Activated CD4-positive, alpha-beta T cell treated with anti-CD3 and anti-CD28 coated beads for 48 hours (primary cell): Measurements from ENCODE around the gene KAT6B.
A peak's percentile ranks its signal among the peaks of the same experiment; 100 is the strongest.
"Not testable (repeated sequence)": the region's sequence is repeated elsewhere in the genome, so short reads cannot be mapped to it uniquely, and the experiment has no call there.

Experiments
- DNase-seq: peaks from one replicate; pipeline ENCODE4 v3.0.0-alpha.2; 2020

KAT6B gene

DNA sequence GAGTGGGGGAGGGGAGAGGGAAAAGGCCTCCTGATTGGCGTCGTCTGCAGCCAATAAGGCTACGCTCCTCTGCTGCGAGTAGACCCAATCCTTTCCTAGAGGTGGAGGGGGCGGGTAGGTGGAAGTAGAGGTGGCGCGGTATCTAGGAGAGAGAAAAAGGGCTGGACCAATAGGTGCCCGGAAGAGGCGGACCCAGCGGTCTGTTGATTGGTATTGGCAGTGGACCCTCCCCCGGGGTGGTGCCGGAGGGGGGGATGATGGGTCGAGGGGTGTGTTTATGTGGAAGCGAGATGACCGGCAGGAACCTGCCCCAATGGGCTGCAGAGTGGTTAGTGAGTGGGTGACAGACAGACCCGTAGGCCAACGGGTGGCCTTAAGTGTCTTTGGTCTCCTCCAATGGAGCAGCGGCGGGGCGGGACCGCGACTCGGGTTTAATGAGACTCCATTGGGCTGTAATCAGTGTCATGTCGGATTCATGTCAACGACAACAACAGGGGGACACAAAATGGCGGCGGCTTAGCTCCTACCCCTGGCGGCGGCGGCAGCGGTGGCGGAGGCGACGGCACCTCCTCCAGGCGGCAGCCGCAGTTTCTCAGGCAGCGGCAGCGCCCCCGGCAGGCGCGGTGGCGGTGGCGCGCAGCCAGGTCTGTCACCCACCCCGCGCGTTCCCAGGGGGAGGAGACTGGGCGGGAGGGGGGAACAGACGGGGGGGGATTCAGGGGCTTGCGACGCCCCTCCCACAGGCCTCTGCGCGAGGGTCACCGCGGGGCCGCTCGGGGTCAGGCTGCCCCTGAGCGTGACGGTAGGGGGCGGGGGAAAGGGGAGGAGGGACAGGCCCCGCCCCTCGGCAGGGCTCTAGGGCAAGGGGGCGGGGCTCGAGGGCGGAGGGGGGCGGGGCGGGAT, at the start of gene KAT6B:
TSS of gene KAT6B (plus strand) at position 459 of the 903 bp plus-strand sequence. CDS start 16,258 bp downstream, outside the sequence.
- peak; percentile 100 for DNase-seq

DNA sequence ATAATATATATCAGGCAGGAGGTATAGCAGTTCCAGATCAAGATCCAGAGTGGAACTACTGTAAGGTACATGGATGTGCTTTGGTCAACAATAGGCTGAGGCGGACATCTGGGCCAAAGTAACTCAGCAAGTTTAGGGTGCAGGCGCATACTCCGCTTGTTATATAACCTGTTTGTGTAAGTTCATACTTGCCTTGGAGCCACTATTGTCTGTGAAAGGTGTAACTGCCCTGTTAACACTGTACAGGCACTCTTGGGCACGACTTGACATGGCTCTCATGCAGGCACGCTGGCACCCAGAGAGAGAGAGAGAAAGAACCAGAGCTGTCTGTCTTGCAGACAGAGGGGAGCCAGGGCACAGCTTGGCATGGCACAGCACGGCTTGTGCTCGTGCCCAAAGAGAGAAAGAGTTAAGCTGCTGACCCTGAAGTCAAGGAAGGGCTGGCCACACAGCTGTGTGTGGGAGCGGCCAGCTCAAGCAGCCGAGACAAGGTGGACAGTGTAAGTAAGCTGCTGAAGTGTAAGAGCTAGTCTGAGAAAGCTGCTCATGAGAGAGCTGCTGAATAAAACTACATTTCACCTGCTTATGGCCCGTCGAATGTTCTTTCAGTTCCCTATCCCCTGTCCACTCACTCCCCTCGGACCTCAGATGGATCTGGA, 47.8 kb upstream of the KAT6B start:
- DNase-seq: no peak

DNA sequence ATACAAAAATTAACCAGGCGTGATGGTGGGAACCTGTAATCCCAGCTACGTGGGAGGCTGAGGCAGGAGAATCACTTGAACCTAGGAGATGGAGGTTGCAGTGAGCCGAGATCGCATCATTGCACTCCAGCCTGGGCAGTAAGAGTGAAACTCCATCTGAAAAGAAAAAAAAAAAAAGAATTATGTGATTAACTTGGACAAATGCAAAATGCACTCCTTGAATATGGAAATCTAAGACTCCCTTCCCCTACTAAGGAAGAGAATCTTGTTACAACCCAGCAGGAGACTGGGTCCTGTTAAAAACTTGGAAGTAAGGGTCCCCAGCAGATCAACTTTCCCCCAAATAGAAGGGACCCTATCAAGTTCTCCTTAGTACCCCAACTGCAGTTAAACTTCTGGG, 44.5 kb upstream of the KAT6B start:
- DNase-seq: not testable (repeated sequence)

DNA sequence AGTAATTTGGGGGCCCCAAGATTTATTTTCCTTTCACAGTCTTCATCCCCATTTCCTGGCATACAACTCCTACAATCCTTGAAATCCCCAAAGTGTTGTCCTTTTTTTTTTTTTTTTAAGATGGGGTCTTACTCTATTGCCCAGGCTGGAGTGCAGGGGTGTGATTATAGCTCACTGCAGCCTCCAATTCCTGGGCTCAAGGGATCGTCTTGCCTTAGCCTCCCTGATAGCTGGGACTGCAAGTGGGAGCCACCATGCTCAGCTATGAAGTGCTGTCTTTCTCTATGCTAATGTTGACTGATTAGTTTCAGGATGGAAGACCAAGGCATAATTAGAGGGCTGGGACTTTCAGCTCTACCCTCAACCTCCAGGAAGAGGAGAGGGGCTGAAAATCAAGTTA, 41.9 kb upstream of the KAT6B start:
- DNase-seq: no peak

DNA sequence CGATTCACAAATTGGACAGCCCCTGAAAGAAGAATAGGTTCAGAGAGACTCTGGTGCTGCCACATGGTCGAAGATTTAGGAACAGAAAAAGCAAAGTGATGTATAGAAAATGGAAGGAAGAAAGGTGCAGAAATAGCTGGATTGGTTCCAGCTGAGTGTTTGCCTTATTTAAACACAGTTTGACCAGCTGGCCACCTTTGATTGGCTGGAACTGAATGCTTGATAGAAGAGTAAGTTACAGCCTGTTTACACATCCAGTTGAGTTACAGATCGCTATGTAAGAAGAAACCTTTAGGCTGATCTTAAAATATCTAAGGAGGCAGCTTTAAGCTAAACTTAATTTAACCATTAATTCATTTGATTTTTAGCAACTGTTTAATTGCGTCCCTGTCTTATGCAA, 40.3 kb upstream of the KAT6B start:
- no peak for DNase-seq

DNA sequence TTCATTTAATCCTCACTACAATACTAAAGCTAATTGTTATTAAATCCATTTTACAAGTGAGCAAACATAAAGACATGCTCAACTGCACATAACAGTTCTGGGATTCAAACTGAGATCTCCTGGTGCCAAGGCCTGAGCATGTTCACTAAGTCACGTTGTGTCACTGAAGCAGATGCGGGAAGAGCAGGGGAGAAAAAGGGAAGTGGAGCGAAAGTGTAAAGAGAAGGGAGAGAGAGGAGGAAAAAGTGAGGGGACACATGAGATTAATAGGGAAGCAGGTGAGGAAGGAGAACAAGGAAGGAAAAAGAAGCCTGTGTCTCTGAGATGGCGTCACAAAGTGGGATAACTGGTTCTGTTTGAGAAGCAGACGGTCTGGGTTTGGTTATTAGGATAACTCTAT, 38.9 kb upstream of the KAT6B start:
- no peak for DNase-seq

DNA sequence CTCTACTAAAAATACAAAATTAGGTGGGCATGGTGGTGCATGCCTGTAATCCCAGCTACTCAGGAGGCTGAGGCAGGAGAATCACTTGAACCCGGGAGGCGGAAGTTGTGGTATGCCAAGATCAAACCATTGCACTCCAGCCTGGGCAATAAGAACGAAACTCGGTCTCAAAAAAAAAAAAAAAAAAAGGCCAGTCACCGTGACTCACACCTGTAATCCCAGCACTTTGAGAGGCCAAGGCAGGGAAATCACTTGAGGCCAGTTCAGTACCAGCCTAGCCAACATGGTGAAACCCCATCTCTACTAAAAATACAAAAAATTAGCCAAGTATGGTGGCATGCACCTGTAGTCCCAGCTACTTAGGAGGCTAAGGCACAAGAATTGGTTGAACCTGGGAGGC, 34.4 kb upstream of the KAT6B start:
- DNase-seq: not testable (repeated sequence)

DNA sequence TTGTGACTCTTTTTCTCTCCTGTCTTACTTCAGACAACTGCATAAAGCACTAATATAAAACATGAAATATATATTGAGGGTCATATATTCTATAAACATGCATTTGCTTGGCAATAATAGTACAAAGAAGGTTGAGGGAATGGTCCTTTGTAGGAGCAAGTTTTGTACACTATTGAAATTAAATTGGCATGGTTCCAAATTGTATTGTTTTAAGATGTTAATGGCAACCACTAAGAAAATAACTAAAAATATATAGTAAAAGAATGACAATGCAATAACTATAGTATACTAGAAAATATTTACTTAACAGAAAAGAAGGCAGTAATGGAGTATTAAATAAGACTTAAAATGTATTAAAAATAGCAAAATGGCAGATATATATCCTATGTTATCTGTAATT, 33.7 kb upstream of the KAT6B start:
- DNase-seq: no peak

DNA sequence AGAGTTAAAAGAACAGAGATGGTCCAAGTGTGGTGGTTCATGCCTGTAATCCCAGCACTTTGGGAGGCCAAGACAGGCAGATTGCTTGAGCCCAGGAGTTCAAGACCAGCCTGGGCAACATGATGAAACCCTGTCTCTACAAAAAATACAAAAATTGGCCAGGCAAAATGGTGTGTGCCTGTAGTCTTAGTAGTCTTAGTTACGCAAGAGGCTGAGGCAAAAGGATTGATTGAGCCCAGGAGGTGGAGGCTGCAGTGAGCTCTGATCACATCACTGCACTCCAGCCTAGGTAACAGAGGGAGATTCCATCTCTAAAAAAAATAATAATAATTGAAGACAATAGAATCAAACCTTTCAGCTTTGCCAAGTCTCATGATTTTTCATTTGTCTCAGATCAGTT, 33.2 kb upstream of the KAT6B start:
- not testable (repeated sequence) for DNase-seq

DNA sequence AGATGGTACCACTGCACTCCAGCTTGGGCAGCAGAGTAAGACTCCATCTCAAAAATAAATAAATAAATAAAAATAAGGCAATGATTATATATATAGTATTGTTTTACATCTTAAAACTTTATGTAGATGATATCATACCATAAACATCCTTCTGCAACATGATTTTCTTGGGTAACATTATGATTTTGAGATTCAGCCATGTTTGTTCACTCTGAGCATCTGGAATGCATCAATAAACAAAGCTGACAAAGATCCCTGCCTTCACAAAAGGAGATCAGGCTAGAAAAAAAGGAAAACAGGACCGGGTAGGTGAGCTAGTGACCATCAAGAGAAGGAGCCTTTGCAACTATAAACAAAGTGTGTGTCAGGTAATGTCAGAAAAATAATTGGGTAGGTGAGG, 31.9 kb upstream of the KAT6B start:
- no peak for DNase-seq

DNA sequence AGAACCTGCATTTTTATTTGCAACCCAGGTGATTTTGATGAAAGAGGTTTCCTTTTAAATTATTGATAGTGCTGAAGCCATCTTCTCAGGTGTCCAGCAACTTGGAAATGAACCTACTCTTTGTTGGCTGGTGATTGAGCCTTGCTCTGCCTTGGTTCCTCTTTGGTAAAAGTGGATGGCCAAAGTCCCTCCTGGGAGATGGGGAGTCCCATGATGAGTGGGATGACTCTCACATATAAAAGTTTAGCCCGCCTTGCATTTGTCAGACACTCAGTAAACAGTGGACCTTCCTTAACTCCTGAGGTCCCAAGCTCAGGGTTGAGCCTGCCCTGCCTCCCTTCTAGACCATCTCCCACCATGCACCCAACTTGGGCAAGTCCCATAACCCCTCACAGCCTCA, 28.9 kb upstream of the KAT6B start:
- no peak for DNase-seq

DNA sequence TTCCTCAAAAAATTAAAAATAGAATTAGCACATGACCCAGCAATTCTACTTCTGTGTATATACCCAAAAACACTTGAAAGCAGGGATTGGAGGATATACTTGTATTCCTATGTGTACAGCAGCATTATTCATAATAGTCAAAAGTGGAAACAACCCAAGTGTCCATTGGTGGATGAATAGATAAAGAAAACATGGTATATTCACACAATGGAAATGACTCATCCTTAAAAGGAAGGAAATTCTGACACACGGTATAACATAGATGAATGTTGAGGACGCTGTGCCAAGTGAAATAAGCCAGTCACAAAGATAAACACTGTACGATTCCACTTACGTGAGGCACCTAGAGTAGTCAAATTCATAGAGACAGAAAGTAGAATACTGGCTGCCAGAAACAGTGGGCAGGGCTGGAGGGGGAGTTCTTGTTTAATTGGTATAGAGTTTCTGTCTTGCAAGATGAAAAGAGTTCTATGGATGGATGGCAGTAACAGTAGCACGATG, 26.6 kb upstream of the KAT6B start:
- DNase-seq: peak; percentile 59

DNA sequence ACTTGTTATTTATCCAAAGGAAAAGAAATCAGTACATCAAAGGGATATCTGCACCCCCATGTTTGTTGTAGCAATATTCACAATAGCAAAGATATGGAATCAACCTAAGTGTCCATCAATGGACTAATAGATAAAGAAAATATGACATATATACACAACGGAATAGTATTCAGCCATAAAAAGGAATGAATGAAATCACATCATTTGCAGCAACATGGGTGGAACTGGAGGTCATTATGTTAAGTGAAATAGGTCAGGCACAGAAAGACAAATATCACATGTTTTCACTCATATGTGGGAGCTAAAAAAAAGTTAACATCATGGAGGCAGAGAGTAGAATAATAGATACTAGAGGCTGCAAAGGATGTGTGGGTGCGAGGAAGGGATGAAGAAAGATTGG, 25.0 kb upstream of the KAT6B start:
- no peak for DNase-seq

DNA sequence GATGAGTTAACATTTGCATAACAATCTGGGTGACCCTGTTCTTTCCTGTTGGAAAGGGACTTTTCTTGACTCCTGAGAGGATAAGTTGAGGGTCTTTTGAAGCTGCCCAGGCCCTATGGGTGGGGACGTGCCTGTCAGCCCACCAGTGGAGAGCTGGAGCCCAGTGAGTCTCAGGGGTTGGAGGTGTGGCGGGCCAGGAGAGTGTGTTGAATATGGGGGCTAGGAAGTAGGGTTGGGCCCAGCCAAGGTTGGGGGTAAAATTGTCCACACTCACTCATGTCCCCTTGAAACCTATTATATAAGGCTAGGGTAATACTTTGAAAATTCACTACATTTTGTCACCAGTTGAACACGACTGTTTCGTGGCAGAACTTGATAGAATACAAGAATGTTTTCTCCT, 17.9 kb upstream of the KAT6B start:
- no peak for DNase-seq

DNA sequence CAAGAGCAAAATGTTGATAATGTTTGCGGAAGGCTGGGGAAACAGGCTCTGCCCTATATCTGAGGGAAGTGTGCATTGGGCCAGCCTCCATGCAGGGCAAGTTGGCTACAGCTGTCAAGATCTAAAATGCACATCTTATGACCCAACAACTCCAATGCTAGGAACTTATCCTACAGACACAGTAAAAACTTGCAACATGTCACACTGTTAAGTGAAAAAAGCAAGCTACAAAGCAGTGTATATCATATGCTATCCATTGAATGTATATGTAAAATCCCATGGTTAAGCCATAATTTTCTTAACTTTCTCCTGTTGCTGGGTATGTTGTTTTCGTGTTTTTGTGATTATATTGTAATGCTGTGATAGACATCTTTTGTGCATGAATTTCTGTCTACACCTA, 16.3 kb upstream of the KAT6B start:
- DNase-seq: no peak

DNA sequence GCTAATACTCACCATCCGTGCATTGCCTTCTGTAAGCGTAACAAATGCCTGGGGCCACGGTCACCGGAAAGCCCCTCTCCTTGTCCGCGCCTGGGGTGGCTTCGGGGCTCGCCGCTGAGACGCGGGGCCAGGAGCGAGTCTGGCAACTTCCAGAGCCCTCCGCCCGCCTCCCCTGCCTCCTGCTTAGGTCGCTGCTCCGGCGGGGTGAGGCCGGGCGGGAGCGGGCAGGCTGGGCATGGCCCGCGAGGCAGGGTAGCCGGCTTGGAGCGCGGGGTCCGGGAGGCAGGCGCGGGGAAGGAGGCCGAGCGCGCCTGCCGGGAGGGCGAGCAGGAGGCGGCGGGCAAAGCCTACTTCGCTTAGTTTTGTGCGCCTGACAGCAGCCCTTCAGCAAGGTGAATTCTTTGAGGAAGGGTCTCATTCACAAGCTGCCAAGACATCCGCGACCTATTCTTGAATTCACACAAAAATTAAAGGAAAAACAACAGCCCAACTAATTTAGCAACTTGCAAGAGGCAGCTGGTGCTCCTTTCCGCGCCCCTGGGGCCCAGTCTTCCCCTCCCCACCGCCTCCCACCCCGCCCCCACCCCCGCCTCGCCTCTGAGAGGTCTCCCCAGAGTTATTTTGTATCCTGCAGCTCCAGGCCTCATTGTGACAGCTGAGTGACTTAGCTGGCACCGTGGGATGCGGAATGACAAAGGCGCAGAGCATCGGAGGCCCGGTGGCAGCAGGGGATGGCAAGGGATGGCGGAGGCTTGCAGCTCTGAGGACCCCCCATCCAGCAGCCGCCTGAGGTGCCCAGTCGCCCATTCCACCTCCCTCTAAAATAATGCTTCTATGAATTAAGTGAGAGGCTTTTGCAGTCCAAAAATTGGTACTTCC, 12.8 kb upstream of the KAT6B start:
- DNase-seq: no peak

DNA sequence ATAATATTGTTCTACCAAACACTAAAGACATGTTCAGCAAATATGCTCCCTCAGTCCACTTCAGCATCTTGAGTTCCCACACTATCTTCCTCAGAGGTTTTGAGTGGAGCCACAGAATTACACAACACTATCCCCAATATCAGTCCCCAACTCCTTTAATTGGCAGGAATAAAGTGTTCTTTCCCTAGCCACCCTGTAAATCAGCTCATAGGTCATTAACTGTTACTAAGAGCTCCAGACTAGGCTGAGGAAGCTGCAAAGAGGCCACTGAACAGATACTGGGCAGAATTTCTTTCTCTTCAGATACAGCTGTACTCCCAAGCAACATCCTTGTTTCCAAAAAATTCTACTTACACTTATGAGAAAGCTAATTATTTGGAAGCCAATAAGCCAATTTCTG, 11.6 kb upstream of the KAT6B start:
- DNase-seq: no peak

DNA sequence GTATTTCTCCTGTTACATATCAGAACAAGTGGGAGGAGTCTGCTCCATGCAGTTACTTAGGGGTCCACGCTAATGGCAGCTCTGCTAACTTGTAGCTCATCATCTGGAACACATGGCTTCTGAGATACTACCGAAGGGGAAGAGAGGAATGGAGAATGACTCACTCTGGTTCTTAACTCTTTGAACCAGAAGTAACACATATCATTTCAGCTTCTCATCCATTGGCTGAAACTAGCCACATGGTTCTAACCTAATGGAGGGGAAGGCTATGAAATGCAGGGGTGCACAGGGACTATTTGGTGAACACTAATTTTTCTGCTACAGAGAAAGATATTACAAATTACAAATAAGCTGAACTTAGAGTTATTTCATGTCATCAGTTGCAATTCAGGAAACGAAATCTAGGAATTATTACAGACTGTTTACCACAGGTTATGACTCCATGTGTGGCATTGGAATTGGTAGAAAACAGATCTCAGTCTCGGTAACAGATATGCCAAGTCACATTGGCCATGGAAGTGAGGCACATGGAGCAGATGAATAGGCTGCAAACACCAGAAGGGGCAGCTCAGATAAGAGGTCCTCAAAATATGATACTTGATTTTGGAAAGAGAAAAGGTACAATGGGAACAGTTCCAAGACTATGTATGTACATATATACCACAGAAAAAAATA, 9.4 kb upstream of the KAT6B start:
- no peak for DNase-seq

DNA sequence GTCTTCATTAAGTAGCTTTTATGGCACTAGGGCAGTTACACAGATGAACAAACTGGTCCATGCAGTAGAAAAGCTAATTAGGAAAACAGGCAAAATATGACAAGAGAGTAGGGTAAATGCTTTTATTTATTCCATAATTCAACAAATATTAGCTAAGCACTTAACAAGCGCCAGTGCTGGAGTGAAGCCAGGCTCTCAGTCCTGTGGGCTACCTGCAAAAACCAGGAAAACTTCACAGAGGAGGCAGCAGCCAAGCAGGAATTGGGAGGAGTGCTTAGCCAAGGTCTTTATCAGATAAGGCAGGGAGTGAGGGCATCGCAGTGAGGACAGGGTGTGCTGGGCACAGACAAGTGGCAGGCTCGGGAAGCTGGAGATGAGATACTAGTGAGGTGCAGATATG, 4.9 kb upstream of the KAT6B start:
- DNase-seq: no peak

DNA sequence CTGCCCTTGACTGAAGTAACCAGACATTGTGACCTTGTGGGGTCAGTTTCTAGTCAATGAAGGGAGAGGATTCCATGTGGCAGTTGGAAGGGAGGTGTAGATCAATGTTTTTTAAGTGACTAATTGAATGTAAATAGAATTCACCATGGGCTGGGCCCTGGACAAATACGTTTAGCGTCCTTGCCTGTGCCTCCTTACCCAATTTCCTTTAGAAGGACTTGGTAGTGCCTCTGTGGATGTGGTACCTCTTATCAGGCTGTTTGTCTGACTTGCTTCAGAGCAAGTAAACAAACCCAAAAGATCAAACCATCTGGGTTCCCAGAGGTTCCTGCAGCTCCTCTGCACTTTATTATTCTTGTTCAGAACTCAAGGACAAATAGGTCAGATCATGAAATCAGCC, 4.3 kb upstream of the KAT6B start:
- no peak for DNase-seq

DNA sequence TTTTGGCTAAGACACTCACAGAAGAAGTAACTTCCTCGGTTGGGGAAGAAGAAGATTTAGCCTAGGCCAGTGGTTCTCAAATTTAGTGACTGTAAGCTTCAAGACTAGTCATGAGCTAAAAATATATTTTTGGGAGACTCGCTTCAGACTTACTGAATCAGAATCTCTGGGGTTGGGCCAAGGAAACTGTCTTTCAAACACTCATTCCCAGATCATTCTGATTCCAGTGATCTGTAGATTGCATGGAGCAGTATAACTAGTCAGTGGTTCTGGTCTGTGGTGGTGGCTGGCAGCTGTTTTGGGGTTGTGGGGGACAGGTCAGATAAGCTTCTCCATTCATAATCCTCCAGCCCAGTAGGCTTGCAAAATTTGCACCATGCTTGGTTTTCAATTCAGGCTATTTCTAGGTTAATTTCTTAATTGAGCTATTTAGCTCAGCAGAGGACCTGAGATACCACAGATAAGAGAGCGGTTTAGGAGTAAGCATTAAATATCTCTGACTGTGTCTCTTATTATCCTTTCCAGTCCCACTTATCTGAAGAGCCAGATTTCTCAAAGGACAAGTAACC, 3.8 kb upstream of the KAT6B start:
- no peak for DNase-seq

DNA sequence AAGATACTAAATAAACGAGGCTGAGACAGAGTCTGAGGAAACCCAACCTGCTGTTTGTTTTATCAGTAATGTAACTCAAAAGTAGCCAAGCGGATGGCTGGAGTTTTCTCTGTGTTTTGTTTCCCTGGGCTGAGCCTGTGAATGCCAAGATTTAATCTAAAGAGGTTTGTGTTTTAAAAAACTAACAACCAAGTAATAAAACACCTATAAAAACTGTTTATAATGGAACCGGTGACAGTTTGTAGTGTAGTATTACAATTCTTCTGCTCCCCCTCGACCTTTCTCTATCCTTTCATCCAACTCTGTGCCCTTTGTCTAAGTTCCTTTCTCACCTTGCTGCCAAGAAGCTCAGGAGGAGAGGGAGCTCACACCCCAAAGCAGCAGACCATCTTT, 2.6 kb upstream of the KAT6B start:
- DNase-seq: no peak
